Neuron (in vitro differentiated cells): ENCODE data around the gene KCNJ10.

Experiments
- H2AFZ ChIP-seq: one replicate; pipeline ENCODE4 v1.6.1; 2013; ENCODE audit warnings: low read depth, mild to moderate bottlenecking, inconsistent platforms, low read length, moderate library complexity
- H3K27me3 ChIP-seq: one replicate; pipeline ENCODE4 v1.6.1; 2013; ENCODE audit warnings: low read length; ENCODE audit not compliant: insufficient read depth
- H3K36me3 ChIP-seq: one replicate; pipeline ENCODE4 v1.6.1; 2013; ENCODE audit warnings: low read length; ENCODE audit not compliant: insufficient read depth
- H3K4me1 ChIP-seq: one replicate; pipeline ENCODE4 v1.6.1; 2013; ENCODE audit warnings: low read length; ENCODE audit not compliant: insufficient read depth
- H3K4me3 ChIP-seq: 2 replicates; pipeline ENCODE4 v1.5.1; 2013; ENCODE audit warnings: mild to moderate bottlenecking, low read length, moderate library complexity
- H3K9me3 ChIP-seq: one replicate; pipeline ENCODE4 v1.6.1; 2013; ENCODE audit warnings: low read length

Gene KCNJ10

DNA sequence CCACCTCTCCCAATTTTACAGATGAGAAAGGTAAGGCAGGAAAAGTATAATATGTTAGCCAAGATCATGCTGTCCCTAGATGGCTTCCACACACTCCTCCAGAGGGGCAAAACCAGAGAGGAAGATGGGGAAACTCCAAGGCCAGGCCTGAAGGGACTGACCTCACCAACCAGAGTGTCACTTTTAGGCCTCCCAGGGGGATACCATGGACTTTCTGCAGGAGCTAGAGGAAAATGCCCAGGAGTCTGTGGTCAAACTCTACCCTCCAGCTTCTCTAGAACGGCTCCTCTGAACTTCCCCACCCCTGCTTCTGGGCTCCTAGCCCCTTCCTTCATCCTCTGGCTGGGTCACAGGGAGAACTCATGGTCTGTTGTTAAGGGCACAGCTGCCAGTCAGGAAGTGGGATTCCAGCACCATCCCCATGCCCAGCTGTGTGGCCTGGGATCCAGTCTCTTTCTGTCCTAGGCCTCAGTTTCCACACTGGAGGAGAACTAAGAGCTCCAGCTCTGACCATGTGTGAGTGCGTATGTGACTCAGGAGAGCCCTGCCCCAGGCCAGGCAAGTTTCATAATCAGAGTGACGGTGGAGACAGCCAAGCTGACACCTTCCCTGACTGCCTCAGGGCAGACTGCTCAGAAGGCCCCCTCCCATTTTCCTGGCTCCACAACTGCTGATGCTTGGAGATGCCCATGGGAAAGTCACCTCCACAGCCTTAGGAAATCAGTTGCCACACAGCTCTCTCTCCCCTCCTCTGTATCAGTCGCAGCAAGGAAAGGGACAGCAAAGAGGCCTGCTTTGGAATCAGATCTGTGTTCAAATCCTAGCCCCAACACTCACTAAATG lies 26.5 kb upstream of the KCNJ10 start:
- Histone ChIP-seq H3K4me3 (no peak overlapping the region), H3K36me3 (no peaks in the 10 kb centered on the region), H2AFZ (no peak overlapping the region), H3K27me3 (no peaks in the 10 kb centered on the region), H3K9me3 (no peaks in the 10 kb centered on the region), H3K4me1 (peaks cover 31% of the 10 kb centered on the region)

DNA sequence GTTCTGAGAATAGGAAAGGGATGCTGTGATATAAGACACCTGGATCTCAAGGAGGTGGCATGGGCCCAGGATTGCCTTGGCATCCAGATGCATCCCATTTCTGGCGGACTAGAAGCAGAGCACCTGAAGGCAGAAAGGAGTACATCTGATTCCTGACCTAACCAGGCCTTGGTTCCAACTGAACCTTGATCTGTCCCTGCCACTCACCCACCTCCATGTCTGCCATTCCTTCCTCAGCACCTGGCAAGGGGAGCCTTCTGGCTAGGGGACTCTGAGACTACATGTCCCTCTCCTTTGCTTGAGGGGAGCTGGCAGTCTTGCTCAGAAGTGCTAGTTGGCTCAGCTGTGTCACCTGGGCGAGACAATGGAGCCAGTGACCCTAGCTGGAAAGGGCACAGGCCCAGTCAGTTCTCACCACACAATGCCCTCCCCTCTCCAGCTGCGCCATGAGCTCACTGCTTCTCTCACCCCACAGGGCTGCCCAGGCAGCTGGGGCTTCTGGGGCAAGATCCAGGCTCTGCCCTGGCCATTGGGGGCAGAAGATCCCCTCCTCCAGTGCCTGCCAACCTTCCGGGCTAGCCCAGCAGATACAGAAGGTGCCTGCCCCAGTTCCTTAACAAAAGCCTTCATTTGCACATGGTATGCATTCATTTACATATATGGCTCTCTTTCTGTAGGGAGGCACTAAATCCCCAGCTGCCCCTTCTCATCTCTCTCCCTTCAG lies 25.6 kb upstream of the KCNJ10 start:
- Histone ChIP-seq H3K4me3 (no peak overlapping the region), H3K27me3 (no peaks in the 10 kb centered on the region), H2AFZ (no peak overlapping the region), H3K4me1 (peaks cover 27% of the 10 kb centered on the region), H3K36me3 (no peaks in the 10 kb centered on the region), H3K9me3 (no peaks in the 10 kb centered on the region)

DNA sequence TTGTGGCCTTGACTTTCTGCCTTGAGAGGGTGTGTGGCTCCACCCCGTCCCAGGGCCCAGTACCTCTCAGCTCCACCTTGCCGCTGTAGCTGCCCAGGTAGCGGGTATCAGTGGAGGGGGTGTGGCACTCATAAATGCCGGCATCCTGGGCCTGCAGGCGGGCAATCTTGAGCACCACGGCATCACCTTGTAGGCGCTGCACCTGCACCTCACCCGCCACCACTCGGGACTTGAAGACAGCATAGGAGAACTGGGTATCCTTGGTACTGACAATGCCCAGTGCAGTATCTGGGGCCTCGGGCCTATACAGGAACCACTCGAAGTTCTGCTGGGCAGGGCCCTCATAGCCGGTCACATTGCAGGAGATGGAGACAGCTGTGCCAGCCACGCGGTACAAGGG lies 24.8 kb upstream of the KCNJ10 start:
- H3K36me3 ChIP-seq, result no peaks in the 10 kb centered on the region
- H2AFZ ChIP-seq, result no peak overlapping the region
- no peak overlapping the region for H3K4me3 ChIP-seq
- no peaks in the 10 kb centered on the region for H3K27me3 ChIP-seq
- no peaks in the 10 kb centered on the region for H3K9me3 ChIP-seq
- peaks cover 27% of the 10 kb centered on the region for H3K4me1 ChIP-seq

DNA sequence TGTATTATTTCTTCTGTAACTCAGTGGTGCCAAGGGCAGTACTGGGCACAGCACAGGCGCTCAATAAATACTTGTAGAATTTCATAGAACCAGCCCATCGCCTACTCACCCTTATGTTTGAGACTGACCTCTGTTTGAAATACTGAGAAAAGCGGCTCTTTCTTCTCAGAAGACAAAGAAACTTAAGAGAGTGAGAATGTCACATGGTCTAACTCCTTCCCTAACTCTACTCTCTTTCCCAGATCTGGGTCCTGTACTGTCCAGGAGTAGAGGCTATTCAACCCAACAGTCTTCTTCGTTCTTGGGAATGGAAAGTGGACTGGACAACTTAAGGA lies 24.3 kb upstream of the KCNJ10 start:
- Histone ChIP-seq H3K9me3 (no peaks in the 10 kb centered on the region), H3K4me3 (no peak overlapping the region), H3K27me3 (no peaks in the 10 kb centered on the region), H3K36me3 (no peaks in the 10 kb centered on the region), H3K4me1 (peaks cover 25% of the 10 kb centered on the region), H2AFZ (no peak overlapping the region)

DNA sequence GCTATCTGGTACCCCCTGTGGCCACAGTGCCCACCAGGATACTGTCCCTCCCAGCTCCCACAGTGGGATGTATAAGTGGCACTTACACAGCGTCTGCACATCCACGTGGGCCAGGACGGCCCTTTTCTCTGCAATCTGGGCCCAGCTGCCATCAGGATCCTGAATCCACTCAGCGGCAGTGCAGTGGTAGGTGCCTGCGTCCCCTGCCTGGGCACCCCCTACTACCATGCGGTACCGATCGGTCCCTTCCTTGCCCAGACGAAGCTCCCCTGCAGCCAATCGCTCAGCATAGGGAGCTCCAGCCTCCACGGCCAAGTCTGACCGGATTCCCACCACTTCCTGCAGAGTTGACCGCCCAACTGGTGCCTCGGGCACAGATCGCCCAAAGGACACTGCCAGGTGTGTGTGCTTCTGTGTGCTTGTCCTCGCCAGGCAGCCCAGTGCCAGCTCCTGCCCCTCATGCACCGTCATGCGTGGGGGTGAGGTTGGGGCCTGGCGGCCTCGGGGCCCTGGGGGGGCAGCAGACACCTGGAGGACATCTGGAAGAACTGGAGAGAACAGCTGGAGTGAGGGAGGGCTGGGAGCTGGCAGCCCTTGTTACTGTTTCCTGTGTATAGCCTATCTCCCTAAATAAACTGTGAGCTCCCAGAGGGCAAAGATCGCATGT lies 23.8 kb upstream of the KCNJ10 start:
- no peaks in the 10 kb centered on the region for H3K9me3 ChIP-seq
- H3K4me1 ChIP-seq, result peaks cover 23% of the 10 kb centered on the region
- H3K36me3 ChIP-seq, result no peaks in the 10 kb centered on the region
- no peaks in the 10 kb centered on the region for H3K27me3 ChIP-seq
- no peak overlapping the region for H3K4me3 ChIP-seq
- no peak overlapping the region for H2AFZ ChIP-seq

DNA sequence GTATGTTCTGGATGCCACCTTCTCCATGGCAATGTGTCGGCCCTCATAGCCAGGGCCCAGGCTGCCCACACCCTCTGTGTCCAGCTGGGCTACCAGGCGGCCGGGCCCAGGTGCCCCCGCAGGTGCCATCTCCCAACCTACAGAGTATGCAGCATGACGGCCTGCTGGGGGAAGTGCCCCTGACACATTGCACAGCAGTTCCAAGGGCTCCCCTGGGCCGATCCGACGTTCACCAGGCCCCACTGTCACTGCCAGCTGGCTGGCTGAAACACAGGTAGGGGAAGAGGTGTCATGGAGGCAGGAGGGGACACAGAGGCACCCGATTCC lies 23.1 kb upstream of the KCNJ10 start:
- Histone ChIP-seq H3K36me3 (no peaks in the 10 kb centered on the region), H3K27me3 (no peaks in the 10 kb centered on the region), H3K4me1 (peaks cover 22% of the 10 kb centered on the region), H2AFZ (no peak overlapping the region), H3K9me3 (no peaks in the 10 kb centered on the region), H3K4me3 (no peak overlapping the region)

DNA sequence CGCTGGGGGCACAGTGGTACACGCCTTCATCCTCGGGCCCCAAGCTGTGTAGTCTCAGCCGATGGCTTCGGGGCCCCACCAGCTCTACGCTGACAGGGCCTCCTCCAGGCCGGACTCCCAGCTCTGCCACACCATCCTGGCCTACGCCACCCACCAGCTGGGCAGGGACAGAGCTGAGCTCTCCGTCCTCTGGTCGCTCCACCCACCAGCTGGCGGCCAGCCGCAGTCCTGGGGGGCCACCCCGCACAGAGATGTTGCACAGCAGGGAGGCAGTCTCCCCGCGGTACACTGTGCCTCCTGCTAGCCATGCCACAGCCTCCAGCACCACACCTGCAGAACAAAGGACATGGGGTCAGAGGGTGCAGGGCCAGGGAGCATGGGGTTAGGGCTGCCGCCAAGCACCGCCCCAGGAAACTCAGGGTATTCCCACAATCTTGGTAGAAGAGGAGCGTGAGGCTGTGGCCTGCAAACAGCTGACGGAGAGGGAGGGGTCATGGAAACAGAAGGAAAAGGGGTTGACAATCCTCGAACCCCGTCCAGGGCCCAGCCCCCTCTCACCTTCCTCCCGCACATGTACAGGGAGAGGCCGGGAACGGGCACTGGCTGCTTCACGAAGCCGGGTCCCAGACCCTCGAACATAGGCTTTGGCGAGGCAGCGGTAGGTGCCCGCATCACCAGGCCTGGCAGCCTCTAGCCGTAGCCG lies 22.6 kb upstream of the KCNJ10 start:
- H3K4me3 ChIP-seq, result no peak overlapping the region
- H3K27me3 ChIP-seq, result no peaks in the 10 kb centered on the region
- peaks cover 17% of the 10 kb centered on the region for H3K4me1 ChIP-seq
- H3K36me3 ChIP-seq, result no peaks in the 10 kb centered on the region
- H3K9me3 ChIP-seq, result no peaks in the 10 kb centered on the region
- H2AFZ ChIP-seq, result no peak overlapping the region

DNA sequence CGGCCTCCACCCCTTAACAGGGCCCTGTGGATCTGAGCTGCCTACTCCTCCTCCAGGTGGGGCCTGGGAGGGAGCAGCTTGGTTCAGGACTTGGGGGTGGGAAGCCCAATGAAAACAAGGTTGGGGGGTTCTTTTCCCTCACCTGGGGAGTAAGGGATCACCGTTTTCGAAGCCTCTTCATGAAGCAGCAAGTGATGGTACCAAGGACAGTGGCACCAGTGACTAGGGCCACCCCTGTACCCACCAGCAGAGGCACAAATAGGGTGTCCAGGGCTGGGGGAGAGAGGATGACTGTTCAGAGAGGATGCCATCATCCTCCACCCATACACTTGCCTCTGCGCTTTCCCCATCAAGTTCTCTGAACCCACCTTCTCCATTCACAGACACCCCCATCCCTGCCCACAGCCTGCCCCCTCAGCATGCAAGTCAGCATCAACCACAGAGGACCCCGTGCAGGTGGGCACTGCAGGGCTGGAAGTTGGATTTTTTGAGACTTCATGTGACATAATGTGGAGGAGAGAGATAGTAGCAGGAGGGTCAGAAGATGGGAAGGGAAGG lies 21.8 kb upstream of the KCNJ10 start:
- Histone ChIP-seq H3K4me3 (no peak overlapping the region), H3K36me3 (no peaks in the 10 kb centered on the region), H3K4me1 (peaks cover 15% of the 10 kb centered on the region), H3K27me3 (no peaks in the 10 kb centered on the region), H3K9me3 (no peaks in the 10 kb centered on the region), H2AFZ (no peak overlapping the region)

DNA sequence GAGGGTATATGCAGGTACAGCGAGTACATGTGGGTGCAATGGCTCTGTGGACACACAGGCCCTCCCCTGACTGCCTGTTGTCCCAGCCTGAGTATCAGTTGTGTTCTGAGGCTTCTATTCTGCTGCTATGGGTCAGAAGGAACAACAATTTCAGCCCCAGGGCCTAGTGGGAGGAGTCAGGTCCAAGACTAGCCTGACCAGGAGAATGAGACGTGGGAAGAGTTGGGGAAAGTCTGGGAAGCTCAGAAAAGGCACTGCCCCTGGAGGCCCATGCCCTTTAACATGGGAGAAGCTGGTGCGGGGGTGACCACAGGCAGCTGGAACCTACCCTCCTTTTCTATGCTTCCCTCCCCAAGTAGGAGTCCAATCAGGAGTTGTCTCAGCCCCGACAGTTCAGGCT lies 20.8 kb upstream of the KCNJ10 start:
- Histone ChIP-seq H3K4me1 (peaks cover 12% of the 10 kb centered on the region), H3K36me3 (no peaks in the 10 kb centered on the region), H3K27me3 (peaks cover 4% of the 10 kb centered on the region), H3K4me3 (no peak overlapping the region), H3K9me3 (no peaks in the 10 kb centered on the region), H2AFZ (no peak overlapping the region)

DNA sequence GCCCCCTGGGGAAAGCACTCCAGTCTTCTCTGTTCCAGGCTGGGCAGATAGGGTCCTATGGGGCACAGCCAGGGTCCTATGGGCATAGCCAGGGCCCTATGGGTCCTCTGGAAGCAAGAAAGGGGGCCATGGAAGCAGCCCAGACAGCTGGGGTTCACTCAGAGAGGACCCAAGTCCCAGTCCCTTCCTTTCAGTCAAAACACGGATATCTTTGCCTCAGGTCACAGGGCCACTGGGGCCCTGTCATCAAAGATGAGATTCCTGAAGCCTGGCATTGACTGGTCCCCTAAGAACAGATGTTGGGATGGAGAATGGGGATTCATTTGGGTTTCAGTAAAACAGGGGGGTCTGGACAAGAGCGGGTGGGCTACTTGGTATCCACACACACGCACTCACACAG lies 19.9 kb upstream of the KCNJ10 start:
- Histone ChIP-seq H3K36me3 (no peaks in the 10 kb centered on the region), H3K4me1 (peaks cover 5% of the 10 kb centered on the region), H3K9me3 (no peaks in the 10 kb centered on the region), H2AFZ (no peak overlapping the region), H3K27me3 (peaks cover 4% of the 10 kb centered on the region), H3K4me3 (no peak overlapping the region)

DNA sequence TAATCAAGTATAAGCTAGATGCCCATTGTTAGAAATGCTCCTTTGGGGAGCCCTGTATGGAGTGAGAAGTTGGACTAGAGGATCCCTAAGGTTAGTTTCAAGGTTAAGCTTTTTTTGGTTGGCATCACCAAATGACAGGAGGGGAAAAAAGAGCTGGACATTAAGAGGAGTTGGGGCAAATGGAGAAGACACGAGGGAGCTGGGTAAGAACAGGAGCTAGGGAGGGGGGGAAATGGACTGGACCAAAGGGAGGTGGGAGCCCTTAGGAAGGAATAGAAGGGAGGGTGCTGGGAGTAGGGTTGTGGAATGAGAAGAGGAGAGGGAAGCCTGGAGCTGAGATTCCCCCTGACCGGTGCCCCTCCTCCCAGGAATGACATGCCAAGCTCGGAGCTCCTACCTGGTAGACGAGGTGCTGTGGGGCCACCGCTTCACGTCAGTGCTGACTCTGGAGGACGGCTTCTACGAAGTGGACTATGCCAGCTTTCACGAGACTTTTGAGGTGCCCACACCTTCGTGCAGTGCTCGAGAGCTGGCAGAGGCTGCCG lies 17.2 kb upstream of the KCNJ10 start:
- no peaks in the 10 kb centered on the region for H3K36me3 ChIP-seq
- H3K27me3 ChIP-seq, result peaks cover 14% of the 10 kb centered on the region
- H3K9me3 ChIP-seq, result no peaks in the 10 kb centered on the region

DNA sequence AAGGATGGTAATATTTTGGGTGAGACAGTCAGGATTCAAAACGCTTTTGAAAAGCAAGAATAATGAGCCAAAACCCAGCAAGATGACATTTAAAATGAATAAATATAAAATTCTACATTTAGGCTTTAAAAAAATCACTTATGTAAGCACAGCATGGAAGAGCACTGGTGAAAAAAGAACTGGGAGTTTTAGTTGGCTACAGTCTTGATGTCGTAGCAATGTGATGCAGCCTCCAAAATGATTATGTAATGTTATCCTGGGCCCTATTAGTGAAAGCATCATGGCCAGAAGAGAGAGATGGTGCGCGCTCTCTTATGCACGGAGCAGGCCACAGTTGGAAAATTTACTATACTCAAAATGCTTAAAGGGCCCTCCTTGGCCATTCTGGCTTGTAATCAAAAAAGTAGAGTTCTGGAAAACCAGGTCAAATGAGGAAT lies 16.5 kb upstream of the KCNJ10 start:
- H2AFZ ChIP-seq, result no peak overlapping the region
- peaks cover 14% of the 10 kb centered on the region for H3K27me3 ChIP-seq
- no peaks in the 10 kb centered on the region for H3K36me3 ChIP-seq
- no peak overlapping the region for H3K4me3 ChIP-seq
- no peaks in the 10 kb centered on the region for H3K9me3 ChIP-seq
- H3K4me1 ChIP-seq, result peaks cover 9% of the 10 kb centered on the region

More for the DNA sequence above, 17.2 kb upstream of the KCNJ10 start:
- Histone ChIP-seq H3K4me3 (no peak overlapping the region), H3K4me1 (peaks cover 5% of the 10 kb centered on the region), H2AFZ (no peak overlapping the region)
